Tibial nerve (tissue), 4 donors: Measurements from ENCODE around the gene POPDC2. TPM values are rescaled to one million over a fixed set of nuclear protein-coding genes. Genes with fewer than 3 reads are reported as not detected.

Experiments
- DNase-seq, 2 donors: peaks; one replicate each; pipeline ENCODE4 v3.0.0-alpha.2; 2019; ENCODE audit warnings: low spot score in 2 of 2
- H3K27ac ChIP-seq, 4 donors: fragments of 200-600 bp; sonication (generic) in 3 of 4; one replicate each; pipeline ENCODE4 v1.5.1; 2017 to 2019; ENCODE audit warnings: mild to moderate bottlenecking in 1 of 4
- H3K27me3 ChIP-seq, 2 donors: fragments of 200-600 bp; sonication (generic) in 1 of 2; one replicate each; pipeline versions ENCODE4 v1.5.1 to v1.6.0; 2017 to 2019
- H3K36me3 ChIP-seq, 3 donors: fragments of 200-600 bp; sonication (generic); one replicate each; pipeline ENCODE4 v1.5.1; 2018 to 2019
- H3K4me1 ChIP-seq, 4 donors: fragments of 200-600 bp; sonication (generic) in 3 of 4; one replicate each; pipeline ENCODE4 v1.5.1; 2017 to 2019
- H3K4me3 ChIP-seq, 4 donors: fragments of 200-600 bp; sonication (generic) in 3 of 4; one replicate each; pipeline ENCODE4 v1.5.1; 2017 to 2019; ENCODE audit warnings: mild to moderate bottlenecking in 1 of 4, moderate library complexity in 1 of 4
- H3K9me3 ChIP-seq, 4 donors: fragments of 200-600 bp; sonication (generic) in 3 of 4; one replicate each; pipeline ENCODE4 v1.5.1; 2017 to 2019
- CTCF ChIP-seq, 5 experiments: fragments of 200-600 bp in 3 of 5; fragments of 450-650 bp in 2 of 5; sonication (generic) in 3 of 5; IDR thresholded peaks; one replicate each; pipeline ENCODE4 v1.5.1; 2016 to 2019; ENCODE audit warnings: antibody characterized with exemption in 5 of 5, mild to moderate bottlenecking in 3 of 5, moderate library complexity in 2 of 5
- EP300 ChIP-seq, 2 donors: sonication (generic); formaldehyde crosslinking; IDR thresholded peaks; one replicate each; pipeline ENCODE4 v1.6.1; 2017; ENCODE audit warnings: antibody characterized with exemption in 2 of 2, mild to moderate bottlenecking in 1 of 2
- POLR2A ChIP-seq, 2 donors: fragments of 450-650 bp; IDR thresholded peaks; one replicate each; pipeline ENCODE4 v1.6.1; 2017; ENCODE audit warnings: antibody characterized with exemption in 2 of 2, mild to moderate bottlenecking in 2 of 2, moderate library complexity in 2 of 2
- WGBS, 2 donors: methylation state at CpG; one replicate each; pipeline ENCODE4 v1.1.5; 2018; 5-methylcytosine and 5-hydroxymethylcytosine counted together
- total RNA-seq, 4 donors: library from RNA; depleted of rRNA; stranded (reverse); fragments of >200 nt; gene quantifications; one replicate each; pipeline ENCODE4 v1.1.0, GENCODE V29; 2016

Gene POPDC2
- total RNA-seq, 4 donors from 2014 or later: 0.90 to 3.3 (median 2.5) TPM

DNA sequence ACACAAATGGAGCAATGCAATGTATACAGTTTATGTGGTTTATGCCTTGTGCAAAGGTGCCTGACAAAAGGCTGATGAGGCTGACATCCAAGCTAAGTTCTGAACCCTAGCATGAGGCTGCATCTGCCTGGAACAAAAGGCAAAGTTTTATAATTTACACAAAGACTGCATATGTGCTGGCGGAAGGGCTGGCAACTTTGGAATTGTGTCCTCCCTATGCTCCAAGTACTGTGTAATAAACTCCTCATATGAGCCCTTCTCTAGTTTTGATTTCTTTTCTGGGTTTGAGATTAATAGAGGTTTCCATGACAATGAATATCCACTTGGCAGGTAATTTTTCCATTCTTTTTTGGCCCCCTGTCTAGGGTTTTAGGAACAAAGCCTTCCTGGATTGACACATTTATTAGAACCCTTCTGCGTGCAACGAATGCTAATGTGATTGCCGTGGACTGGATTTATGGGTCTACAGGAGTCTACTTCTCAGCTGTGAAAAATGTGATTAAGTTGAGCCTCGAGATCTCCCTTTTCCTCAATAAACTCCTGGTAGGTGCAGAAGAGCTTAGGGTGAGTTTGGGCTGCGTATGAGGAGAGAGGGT, 51.9 kb downstream of the POPDC2 start:
- DNase-seq: no peak
- Histone ChIP-seq H3K4me1 (no peaks in the 10 kb centered on the region), H3K36me3 (no peaks in the 10 kb centered on the region), H3K9me3 (peaks cover 0 to 4% (median 0%) of the 10 kb centered on the region in 4 donors), H3K27me3 (no peaks in the 10 kb centered on the region), H3K4me3 (no peak overlapping the region), H3K27ac (no peak overlapping the region)
- no peak for TF ChIP-seq EP300 (IDR thresholded peaks at IDR 0.05)
- no peak for TF ChIP-seq POLR2A (IDR thresholded peaks at IDR 0.05)
- no peak for TF ChIP-seq CTCF (IDR thresholded peaks at IDR 0.05)
- 67 to 72% methylated on average over 6 of the region's 6 CpGs for WGBS, 2 donors

DNA sequence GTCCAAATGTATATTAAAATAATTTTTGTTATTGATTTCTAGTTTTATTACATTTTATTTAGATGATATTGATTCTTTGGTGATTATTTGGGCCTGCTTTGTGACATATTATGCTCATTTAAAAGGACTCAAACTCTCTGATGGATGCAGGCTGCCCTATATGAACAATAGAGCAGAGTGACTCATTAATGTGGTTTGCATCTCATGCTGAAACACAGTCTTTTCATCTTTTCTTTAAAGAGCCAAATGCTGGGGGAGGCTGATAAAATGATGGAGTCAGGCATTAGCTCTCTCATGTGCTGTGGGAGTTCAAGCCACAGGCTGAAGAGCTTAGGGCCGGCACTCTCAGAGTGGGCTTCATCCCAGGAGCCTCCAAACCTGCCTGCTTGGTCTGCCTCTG, 55.5 kb downstream of the POPDC2 start:
- WGBS, 2 donors: 62 to 69% methylated on average over 1 of the region's 1 CpG
- Histone ChIP-seq H3K36me3 (no peaks in the 10 kb centered on the region), H3K4me1 (no peaks in the 10 kb centered on the region), H3K9me3 (no peaks in the 10 kb centered on the region), H3K27me3 (no peaks in the 10 kb centered on the region), H3K4me3 (no peak overlapping the region), H3K27ac (no peak overlapping the region)
- TF ChIP-seq CTCF (IDR thresholded peaks at IDR 0.05) (no peak), EP300 (IDR thresholded peaks at IDR 0.05) (no peak), POLR2A (IDR thresholded peaks at IDR 0.05) (no peak)
- DNase-seq: no peak

DNA sequence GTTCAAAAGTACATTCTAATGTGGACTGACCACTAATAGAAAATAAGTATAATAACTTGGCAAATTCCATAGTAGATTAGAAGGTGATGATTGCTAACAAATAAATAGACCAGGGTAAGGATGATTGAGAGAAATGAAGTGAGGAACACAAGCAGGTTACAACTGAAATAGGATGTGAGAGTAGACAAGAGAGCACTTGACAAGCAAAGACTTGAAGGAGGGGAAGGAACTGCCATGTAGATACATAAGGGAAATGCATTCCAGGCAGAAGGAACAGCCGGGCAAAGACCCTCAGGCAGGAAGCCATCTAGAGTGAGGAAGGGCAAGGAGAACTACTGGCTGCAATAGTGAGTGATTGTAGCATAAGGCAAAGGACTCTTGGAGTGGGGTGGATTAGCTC, 57.7 kb downstream of the POPDC2 start:
- no peak overlapping the region for H3K27ac ChIP-seq
- H3K9me3 ChIP-seq: no peaks in the 10 kb centered on the region
- H3K36me3 ChIP-seq: no peaks in the 10 kb centered on the region
- H3K27me3 ChIP-seq: no peaks in the 10 kb centered on the region
- DNase-seq: no peak
- 40 to 42% methylated on average over 1 of the region's 1 CpG for WGBS, 2 donors
- no peak for TF ChIP-seq POLR2A (IDR thresholded peaks at IDR 0.05)
- TF ChIP-seq CTCF (IDR thresholded peaks at IDR 0.05): no peak
- no peak for TF ChIP-seq EP300 (IDR thresholded peaks at IDR 0.05)
- peaks cover 0 to under 1% (median 0%) of the 10 kb centered on the region in 4 donors for H3K4me1 ChIP-seq
- no peak overlapping the region for H3K4me3 ChIP-seq

- H3K9me3 ChIP-seq: no peaks in the 10 kb centered on the region
- no peaks in the 10 kb centered on the region for H3K27me3 ChIP-seq
- no peak overlapping the region for H3K4me3 ChIP-seq
- peaks cover 0 to 16% (median 0%) of the 10 kb centered on the region in 4 donors for H3K4me1 ChIP-seq
- 80 to 81% methylated on average over 3 of the region's 3 CpGs for WGBS, 2 donors
- H3K27ac ChIP-seq: no peak overlapping the region
- H3K36me3 ChIP-seq: no peaks in the 10 kb centered on the region
- TF ChIP-seq CTCF (IDR thresholded peaks at IDR 0.05) (no peak), EP300 (IDR thresholded peaks at IDR 0.05) (no peak), POLR2A (IDR thresholded peaks at IDR 0.05) (no peak)
- DNase-seq: no peak
Measured at GRCh38 chr3:119601154-119601553, 59.2 kb downstream of the POPDC2 start.

- H3K36me3 ChIP-seq: no peaks in the 10 kb centered on the region
- no peak overlapping the region for H3K4me3 ChIP-seq
- no peak for DNase-seq
- TF ChIP-seq CTCF (IDR thresholded peaks at IDR 0.05) (peak in 1 of 5 experiments; percentile 18), EP300 (IDR thresholded peaks at IDR 0.05) (no peak)
- peaks cover 0 to 20% (median 0%) of the 10 kb centered on the region in 4 donors for H3K4me1 ChIP-seq
- H3K27me3 ChIP-seq: no peaks in the 10 kb centered on the region
- WGBS, 2 donors: 49 to 51% methylated on average over 5 of the region's 5 CpGs
- H3K9me3 ChIP-seq: no peaks in the 10 kb centered on the region
- no peak overlapping the region for H3K27ac ChIP-seq
Measured at GRCh38 chr3:119600732-119601131, 59.7 kb downstream of the POPDC2 start.
